GM19328 (cell line): ENCODE data around the gene EPS8L2.

Experiments used
- ATAC-seq: cut with Tn5 transposase; IDR thresholded peaks from one replicate; pipeline ENCODE4 v1.9.1; 2021; ENCODE audit warnings: mild to moderate bottlenecking, moderate library complexity; ENCODE audit not compliant: unreplicated experiment

The EPS8L2 gene

GRCh38 chr11:703506-703905, 2.5 kb upstream of the EPS8L2 start:
- ATAC-seq, result no peak

- ATAC-seq, result no peak
These were observed 1.8 kb upstream of the EPS8L2 start for GRCh38 chr11:704228-704674.

GRCh38 chr11:704781-705645, 1.0 kb upstream of the EPS8L2 start:
- no peak for ATAC-seq

- no peak for ATAC-seq
These were observed 467 bp downstream of the EPS8L2 start for GRCh38 chr11:706439-706956.

- no peak for ATAC-seq
These were observed 1.2 kb downstream of the EPS8L2 start for GRCh38 chr11:706957-707816.

- ATAC-seq, result no peak
These were observed 1.9 kb downstream of the EPS8L2 start for GRCh38 chr11:707817-708420.

GRCh38 chr11:708511-708910, 2.5 kb downstream of the EPS8L2 start:
- no peak for ATAC-seq

GRCh38 chr11:709109-709997, 3.3 kb downstream of the EPS8L2 start:
- ATAC-seq, result no peak

- no peak for ATAC-seq
These were observed 8.4 kb downstream of the EPS8L2 start for GRCh38 chr11:714436-714835.

GRCh38 chr11:719214-720016, 13.4 kb downstream of the EPS8L2 start:
- no peak for ATAC-seq

GRCh38 chr11:720017-720641, 14.1 kb downstream of the EPS8L2 start:
- no peak for ATAC-seq

GRCh38 chr11:720642-721246, 14.7 kb downstream of the EPS8L2 start:
- ATAC-seq, result no peak

GRCh38 chr11:721247-721740, 15.3 kb downstream of the EPS8L2 start:
- no peak for ATAC-seq

GRCh38 chr11:721741-722345, 15.8 kb downstream of the EPS8L2 start:
- no peak for ATAC-seq

- no peak for ATAC-seq
These were observed 16.3 kb downstream of the EPS8L2 start for GRCh38 chr11:722346-722811.

GRCh38 chr11:723120-723883, 17.3 kb downstream of the EPS8L2 start:
- no peak for ATAC-seq
